Adrenal gland (tissue), 5 donors: ENCODE measurements around the gene CEPT1.

Source experiments
- POLR2A ChIP-seq, 2 donors: fragments of 450-650 bp; IDR thresholded peaks; one replicate each; pipeline ENCODE4 v1.6.1; 2017; ENCODE audit warnings: antibody characterized with exemption in 2 of 2, mild to moderate bottlenecking in 2 of 2, moderate library complexity in 1 of 2
- TF ChIP-seq, protein P1 (sequence below), 6 experiments: fragments of 450-650 bp in 4 of 6; fragments of 200-600 bp in 2 of 6; sonication (generic) in 1 of 6; IDR thresholded peaks; 1 replicate in 5 of 6; 2 replicates in 1 of 6; pipeline versions ENCODE4 v1.5.1 to v1.8.0; 2016 to 2021; ENCODE audit warnings: antibody characterized with exemption in 6 of 6, mild to moderate bottlenecking in 2 of 6, moderate library complexity in 1 of 6
- donor health status: DM: no; HTN: no; CAD: no.

DNA sequence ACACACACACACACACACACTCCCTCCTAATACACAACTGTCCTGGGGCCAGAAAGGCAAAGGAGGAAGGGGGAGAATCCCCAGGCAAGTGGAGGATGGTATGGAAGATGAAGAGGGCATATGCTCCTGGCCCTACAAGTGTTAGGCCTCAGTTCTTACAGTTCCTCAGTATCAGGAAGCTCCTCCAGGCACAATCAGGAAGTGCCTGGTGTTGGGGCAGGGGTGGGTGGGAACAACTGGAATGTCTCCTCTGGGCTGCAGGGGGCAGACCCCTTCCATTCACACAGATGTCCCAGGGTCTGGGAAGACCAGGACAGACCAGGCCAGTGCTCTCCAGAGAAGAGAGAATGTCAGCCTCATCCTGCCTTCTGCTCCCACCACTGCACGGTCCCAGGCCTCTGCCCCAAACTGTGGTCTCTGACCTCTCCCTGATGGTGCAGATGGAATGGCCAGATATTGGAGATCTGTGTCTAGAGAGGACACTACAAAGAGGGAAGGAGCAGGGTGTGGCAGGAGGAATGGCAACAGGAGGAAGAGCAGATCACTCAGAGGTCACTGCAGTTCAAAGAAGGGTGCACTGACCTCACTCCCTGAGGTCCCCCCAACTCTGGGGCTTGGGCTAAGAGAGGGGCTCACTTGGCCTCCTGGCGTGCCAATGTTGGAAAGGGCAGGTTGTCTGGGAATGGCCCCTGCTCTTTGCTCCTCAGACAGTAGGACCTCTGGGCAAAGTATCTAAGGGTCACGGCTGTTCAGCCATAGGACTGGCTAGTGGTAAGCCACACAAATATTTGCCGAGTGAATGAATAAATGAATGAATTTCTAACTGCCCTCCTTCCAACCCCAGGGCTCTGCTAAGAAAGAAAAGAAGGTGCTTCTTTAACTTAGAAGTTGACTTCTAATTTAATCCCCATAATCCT, 62.9 kb downstream of the CEPT1 start:
- TF ChIP-seq, protein P1, sequence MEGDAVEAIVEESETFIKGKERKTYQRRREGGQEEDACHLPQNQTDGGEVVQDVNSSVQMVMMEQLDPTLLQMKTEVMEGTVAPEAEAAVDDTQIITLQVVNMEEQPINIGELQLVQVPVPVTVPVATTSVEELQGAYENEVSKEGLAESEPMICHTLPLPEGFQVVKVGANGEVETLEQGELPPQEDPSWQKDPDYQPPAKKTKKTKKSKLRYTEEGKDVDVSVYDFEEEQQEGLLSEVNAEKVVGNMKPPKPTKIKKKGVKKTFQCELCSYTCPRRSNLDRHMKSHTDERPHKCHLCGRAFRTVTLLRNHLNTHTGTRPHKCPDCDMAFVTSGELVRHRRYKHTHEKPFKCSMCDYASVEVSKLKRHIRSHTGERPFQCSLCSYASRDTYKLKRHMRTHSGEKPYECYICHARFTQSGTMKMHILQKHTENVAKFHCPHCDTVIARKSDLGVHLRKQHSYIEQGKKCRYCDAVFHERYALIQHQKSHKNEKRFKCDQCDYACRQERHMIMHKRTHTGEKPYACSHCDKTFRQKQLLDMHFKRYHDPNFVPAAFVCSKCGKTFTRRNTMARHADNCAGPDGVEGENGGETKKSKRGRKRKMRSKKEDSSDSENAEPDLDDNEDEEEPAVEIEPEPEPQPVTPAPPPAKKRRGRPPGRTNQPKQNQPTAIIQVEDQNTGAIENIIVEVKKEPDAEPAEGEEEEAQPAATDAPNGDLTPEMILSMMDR (IDR thresholded peaks at IDR 0.05) = no peak
- no peak for TF ChIP-seq POLR2A (IDR thresholded peaks at IDR 0.05)
